HG03103 (cell line): ENCODE data around the gene FANK1.

ENCODE experiments used
- ATAC-seq: cut with Tn5 transposase; IDR thresholded peaks from one replicate; pipeline ENCODE4 v1.9.1; 2021; ENCODE audit warnings: low read depth; ENCODE audit not compliant: unreplicated experiment

FANK1 gene

DNA sequence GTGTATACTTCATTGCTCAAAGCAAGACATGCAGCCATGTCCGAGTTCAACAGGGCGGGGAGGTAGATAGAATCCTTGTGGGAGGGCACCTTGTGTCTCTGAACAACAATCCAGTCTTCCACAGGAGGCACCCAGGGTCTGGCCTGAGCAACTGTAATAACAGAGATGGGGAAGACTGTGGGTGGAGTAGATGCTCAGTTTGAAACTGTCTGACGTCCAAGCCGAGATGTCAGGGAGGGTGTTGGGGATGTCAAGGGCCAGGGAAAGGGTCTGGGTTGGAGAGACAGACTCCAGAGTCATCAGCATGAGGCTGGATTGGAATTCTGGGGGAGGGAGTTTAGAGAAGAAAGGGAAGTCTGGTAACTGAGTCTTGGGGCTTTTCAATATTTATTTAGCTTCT is 88.0 kb downstream of the FANK1 start:
- ATAC-seq, result no peak

DNA sequence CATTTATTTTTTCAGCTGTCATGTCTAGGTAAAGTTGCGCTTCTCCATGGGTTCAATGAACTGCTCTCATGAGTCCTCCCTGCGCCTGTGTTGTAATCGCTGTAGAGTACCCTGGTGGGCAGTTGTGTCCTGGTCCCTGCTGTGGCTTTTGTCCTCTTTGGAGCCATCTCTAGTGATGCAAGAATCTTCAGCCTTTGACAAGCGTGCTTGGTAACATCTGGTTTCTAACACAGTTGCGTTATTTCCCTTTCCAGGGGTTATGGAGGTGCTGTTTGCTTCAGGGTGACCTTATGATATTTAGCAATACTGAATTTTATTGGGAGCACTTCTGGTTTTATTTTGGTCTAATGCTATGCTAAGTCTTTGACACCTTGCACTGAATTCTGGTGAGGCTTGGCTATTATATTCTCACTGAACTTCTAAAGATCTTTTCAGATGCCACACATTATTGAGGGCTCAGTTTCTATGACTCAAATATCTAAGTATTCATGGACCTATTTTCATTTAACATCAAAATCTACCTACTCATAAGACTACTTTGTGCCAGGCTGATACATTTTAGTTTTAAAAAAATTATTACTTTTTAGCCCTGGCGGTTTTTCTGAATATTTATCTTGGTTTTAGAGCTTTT is 88.6 kb downstream of the FANK1 start:
- ATAC-seq, result no peak

DNA sequence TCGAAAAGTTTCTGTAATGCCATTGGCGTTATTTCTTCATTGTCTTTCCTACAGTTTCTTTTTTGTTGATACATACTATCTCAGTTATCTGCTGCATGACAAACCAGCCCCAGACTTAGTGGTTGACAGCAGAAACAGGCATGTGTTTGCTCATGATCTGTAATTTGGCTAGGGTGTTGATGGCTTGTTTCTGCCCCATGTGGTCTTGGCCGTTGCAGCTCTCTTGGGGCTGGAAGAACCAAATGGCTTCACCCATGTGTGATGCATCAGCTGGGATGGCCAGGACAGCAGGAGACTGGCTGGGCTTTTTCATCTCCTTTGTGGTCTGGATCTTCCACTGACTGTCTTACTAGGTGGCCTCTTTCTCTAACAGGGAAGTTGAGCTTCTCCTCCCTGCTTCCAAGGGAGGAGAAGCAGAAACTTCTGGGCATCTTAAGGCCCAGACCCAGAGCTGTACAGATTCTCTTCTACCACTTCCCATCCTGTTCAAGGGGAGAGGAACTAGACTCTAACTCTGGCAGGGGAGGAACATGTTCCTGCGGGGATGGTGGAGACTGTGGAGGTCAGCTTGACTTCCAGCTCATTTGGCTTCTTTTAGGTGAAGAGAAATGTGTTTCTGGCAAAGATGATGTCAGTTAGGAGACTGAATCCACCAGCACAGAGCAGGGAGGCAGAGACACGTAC is 89.3 kb downstream of the FANK1 start:
- ATAC-seq, result no peak

DNA sequence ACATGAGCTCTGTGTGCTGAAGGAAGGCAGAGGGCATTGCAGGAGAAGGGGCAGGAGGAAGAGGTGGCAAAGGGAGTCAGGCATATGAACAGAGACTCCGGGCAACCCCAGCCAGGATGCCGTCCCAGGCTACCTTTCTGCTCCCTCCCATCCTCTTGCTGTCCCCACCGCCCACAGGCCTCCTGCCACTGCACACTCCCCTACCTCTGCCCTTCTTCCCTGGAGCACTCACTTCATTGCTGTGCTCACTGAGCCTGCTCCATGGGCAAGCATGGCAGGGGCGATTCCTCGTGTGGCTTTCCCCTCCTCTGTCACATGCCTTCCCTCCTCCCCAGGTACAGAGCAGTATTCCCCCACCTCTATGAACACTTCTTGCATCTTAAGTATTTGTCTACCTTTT is 93.4 kb downstream of the FANK1 start:
- no peak for ATAC-seq

DNA sequence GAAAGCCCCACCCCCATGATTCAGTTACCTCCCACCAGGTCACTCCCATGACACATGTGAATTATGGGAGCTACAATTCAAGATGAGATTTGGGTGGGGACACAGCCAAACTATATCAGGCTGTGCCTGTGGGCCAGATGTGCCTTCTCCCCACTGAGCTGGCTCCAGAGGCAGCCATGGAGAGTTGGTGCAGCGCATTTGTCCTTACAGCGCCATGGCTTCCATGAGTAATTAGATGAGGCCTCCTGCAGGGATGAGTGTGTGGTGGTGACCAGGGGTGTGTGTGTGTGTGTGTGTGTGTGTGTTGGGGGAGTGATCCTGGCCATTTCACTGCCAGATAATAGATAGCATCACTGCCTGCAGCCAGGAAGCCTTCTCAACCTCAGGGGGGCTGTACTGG is 94.6 kb downstream of the FANK1 start:
- no peak for ATAC-seq

DNA sequence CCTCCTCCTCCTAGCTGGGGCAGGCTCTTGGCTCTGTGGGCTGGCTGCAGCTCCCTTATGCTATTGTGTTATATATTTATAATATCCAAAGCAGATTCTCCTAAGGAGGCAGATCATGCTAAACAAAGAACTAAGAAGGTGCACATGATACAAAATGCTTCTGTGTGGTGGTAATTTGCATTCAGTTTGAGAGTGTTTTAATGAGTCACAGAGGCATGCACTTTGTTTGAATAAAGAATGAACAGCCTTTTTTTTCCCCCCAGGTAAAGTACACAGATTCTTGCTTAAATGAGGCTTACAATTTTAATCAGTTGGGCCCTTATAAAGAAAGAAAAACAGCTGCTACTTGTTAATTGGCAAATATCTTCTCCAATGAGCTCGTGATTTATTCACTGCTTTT is 95.0 kb downstream of the FANK1 start:
- no peak for ATAC-seq

DNA sequence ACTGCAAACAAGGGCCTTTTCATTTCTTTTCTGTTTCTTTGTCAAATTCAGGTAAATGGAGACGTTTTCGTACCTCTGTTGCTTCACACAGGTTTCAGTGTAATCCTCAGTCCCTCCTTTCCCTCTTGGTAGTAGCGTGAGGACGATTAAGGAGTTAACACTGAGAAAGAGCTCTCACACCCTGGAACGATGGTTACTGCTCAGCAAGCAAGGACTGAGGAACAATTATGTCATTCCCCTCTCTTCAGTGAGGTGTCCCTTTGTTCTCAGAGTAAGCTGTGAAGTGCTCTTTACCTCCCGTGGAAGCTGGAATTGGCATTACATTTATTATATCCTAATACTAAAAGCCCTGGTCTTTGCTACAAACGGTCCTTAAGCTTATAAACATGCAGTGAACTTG is 95.9 kb downstream of the FANK1 start:
- no peak for ATAC-seq

DNA sequence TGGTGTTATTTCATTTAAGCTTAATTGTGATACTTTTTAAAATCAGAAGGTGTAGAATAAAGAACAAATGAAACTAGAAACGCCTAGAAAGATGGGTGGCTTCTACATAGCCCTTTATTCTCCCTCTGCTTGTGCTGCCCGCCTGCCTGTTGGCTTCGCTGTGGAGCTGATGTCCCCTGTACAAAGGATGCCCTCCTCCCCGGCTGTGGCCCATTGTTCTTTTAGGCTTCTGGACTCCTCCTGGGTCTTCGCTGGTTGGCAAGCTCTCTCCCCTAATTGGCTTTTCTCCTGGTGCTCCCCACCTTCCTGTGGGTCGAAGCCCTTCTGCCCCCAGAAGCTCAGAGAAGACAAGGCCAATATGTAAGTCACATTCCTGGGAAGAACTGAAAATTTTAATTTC is 98.2 kb downstream of the FANK1 start:
- ATAC-seq, result no peak

DNA sequence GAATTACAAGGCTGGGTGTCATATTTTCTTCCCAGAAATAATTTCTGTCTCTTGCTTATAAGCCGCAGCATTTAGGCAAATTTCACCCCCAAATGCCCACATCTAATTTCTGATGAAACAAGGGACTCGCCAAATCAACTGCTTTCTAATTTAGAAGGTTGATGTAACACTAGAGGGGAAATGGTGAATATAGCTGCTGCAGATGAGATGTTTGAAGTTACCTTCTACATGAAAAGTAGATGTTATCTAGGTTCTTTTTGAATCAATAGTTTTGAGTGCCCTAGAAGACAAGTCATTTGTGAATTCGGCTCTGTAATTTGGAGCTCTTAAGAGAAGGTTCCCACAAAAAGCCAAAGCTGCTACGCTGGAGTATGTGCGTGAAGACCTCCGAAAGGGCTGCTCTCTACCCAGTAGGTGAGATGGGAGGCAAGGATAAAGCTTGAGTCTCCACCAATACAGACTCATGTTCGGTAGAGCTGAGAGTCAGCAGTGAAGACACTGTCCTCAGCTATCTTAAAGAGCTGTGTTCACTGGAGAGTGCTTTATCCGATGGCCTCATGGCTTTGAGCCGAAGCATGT is 99.5 kb downstream of the FANK1 start:
- no peak for ATAC-seq

DNA sequence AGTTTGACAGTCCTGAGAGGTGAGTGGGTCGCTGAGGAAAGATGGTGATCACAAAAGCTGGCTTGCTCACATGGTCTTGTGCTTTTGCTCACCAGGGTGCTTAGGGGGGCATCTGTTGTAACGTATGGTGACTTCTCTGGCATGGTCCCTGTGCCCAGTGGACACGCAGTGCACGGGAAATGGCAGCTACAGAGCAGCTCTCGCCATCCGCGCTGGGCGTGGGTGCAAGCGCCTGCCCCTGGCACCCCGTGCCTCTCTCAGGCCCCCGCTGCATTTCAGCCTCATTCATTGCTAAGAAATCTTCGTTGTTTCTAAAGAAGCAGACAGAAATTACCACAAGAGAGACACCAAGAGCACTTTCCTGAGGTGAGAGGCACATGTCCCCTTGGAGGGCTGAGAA is 101.2 kb downstream of the FANK1 start:
- no peak for ATAC-seq

DNA sequence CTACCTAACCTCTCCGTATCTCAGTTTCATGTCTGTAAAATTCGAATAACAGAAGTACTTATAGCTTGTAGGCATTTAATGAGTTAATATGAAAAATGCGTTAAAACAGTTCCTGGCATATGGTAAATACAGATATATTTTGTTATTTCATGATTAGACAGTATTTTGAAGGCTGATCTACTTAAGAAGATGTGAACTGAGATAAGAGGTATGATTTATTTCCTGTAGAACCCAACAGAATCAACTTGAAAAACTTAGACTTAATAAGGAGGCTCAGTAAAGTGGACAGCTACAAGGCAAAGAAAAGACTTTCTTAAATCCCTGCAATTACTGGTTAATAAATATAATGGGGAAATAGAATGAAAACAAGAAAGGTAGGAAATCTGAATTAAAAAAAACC is 103.3 kb downstream of the FANK1 start:
- no peak for ATAC-seq

DNA sequence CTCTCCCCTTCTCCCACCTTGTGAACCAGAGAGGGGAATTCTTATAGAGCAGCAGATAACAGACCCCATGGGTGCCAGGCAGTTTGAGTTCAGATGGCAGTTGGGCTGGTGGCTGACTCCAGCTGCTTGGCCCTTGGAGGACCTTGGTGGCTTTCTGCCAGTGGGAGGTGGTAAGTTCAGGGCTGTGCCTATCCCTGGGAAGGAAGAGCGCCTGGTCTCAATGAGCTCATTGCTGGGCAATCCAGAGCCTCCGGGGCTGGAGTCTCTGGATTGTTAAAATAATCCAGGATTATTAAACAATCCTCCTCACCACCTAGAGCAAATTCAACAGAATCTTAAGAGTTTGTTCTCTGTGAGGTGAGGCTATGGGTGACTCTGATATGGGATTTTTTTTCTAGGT is 105.2 kb downstream of the FANK1 start:
- no peak for ATAC-seq

DNA sequence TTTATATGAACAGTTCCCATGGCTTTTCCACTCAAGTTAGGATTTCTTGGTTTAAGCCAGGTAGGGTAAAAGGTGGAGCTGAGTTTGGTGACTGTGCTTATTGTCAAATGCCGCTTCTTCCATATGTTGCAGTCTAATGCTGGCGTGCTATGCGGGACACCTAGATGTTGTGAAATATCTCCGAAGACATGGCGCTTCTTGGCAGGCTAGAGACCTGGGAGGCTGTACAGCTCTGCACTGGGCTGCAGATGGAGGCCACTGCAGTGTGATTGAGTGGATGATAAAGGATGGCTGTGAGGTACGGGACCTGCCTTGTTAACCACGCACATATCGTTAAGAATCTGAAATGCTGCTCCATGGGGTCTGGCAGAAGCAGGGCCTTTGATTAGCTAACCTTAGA is 108.4 kb downstream of the FANK1 start:
- no peak for ATAC-seq

DNA sequence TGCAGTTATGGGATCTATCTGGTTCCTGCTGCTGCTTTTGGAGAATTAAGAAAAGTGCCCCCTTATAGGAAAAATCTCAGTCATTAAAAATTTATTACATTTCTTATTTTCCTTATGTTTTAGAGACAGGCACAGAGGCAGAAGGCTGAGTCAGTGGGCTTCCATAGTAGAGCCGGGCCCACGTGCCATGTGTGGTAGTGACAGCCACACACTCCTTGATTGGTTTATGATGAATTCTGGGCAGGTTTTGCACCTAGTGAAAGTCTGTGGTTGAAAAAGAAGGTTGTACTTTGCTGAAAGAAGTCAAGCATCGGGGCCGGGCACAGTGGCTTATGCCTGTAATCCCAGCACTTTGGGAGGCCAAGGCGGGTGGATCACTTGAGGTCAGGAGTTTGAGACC is 109.9 kb downstream of the FANK1 start:
- ATAC-seq, result no peak

DNA sequence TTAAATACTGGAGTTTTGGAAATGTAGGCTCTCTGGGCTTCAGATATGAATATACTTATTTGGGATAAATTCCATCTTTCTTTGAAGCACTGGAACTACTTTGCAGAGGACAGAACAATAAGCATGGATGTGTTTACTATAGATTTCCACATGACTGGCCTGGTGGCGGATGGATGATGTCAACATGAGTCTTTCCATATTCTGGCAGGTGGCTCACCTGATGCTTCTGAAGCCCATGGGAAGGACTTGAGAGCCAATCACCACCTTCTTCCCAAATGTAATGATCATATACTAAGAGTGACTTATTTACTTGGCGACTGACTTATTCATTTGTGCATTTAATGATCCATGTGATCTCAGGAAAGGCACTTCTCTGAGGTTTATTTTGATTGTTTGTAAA is 110.5 kb downstream of the FANK1 start:
- no peak for ATAC-seq

DNA sequence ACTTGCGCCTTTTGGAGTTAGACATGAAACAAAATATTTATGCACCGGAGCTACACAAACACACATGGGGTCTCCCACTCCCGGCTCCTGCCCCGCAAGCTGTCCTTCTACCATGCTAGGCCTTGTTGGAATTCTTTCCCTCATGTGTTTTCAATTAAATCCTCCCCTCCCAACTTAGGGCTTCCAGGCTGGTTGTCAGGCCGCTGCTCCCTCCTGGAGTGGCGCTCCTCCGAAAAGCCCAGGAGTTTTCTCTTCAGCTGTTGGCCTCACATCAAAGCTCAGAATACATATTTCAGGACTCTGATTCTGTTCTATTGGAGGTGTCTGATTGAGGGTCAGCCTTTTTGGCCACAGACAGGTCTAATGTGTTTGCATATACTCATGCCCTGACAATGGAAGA is 113.3 kb downstream of the FANK1 start:
- no peak for ATAC-seq

DNA sequence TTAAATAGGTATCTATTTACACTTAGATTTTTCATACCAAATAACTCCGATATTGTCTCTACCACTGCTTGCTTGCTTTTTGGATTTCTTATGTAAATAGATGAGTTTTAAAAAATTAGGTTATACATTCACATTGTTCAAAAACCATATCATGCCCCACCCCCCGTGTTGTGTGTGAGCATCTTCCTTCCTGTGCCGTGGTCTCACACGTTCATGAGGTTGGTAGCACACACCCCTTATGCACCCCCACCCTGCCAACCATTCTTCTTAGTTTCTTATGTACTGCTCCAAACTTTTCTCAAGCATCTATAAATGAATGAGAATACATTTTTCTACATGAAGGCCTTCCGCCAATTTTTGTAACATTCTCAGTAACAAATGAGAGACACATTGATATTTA is 115.6 kb downstream of the FANK1 start:
- no peak for ATAC-seq

DNA sequence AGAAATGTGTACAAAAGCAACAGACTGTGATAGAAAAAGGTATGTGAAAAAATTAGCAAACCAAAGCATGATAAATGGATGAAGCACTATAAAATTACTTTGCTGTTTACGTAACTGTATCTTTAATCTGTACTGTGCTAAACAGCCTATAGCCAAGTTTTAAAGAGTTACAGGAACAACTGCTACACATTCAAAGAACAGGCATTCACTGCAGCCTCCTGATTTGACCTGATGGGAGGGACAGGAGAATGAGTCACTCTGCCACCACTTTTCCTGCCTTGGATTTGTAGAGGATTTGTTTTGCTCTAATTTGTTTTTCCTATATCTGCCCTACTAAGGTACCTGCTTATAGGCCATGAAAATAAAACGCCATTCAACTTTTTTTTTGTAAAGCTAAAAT is 116.1 kb downstream of the FANK1 start:
- ATAC-seq, result no peak

DNA sequence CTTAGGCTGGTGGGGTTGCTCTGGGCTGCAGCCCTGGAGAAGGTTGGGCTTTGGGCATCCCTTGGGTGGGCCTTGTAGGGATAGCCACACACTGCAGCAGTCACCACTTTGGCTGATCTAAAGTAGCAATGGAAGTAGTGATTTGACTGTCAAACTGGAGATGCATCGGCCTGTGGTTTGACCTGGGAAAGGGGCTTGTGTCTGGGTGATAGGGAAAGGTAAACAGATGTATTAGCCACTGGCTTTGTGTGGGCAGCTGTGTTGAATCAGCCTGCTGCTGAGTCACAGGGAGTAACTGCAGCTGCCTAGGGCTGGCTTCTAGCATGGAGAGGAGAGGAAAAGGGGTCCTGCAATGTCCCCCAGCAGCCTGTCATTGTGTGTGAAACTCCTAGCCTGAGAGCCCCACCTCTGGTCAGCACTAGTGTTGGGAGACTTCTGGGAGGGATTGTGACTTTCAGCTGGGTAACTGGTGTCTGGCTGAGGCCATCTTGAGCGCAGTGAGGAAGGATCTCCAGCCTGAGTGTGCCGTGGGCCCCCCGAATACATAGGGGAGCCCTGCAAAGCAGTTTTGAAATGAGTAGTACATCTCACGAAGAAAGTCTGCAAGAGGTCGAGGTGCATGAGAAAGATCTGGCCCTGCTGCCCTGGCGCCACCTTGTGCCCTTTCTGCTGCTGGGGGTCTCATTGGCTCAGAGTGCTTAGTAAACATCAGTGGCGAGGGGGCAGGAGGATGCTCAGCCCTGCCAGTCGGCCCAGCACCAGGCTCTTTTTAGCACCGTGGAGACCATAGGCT is 117.3 kb downstream of the FANK1 start:
- peak; percentile 62 for ATAC-seq

DNA sequence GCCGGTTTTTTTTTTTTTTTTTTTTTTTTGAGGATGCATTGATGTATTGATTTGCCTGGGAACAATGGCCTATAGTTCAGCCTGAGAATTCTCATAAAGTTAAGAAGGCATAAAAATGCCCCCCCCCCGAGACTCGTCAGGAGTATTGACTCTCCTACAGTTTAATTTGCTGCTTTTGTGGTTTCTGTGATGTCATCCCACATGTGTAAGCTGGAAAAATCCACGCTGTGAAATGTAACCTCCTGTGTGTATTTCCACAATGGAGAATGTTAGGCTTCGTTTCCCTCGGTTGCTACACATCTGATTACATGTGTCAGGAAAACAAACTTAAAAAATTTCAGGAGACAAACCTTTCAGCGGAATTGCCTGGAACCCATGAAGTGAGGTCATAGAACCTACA is 117.9 kb downstream of the FANK1 start:
- no peak for ATAC-seq

DNA sequence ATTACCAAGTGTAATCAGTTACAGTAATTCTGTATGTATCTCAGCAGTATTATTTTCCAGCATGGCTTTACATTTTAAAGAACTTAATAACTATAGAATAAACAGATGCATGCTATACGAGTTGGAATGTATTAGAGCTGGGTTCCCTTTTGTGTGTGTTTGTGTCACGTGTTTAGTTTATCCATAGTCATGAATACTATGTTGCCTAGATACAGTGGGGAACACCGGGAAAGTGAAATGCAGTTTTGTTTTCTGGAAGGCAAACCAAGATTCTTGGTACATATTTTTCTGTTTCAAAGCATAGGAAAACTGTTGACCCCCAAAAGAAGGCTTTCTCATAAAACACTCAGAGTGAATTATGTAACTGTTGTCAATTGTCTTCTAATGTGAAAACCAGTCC is 119.0 kb downstream of the FANK1 start:
- ATAC-seq, result no peak
